HUES64 (cell line): Measurements from ENCODE around the gene MKNK2.
"Not testable (repeated sequence)": the region's sequence is repeated elsewhere in the genome, so short reads cannot be mapped to it uniquely, and the experiment has no call there.

Source experiments
- H3K27ac ChIP-seq: 2 replicates; pipeline ENCODE4 v1.7.0; 2013; ENCODE audit warnings: low read depth, low read length, inconsistent platforms
- H3K27me3 ChIP-seq: 2 replicates; pipeline ENCODE4 v1.6.1; 2013; ENCODE audit warnings: mild to moderate bottlenecking, low read length; ENCODE audit not compliant: insufficient read depth
- H3K36me3 ChIP-seq: 2 replicates; pipeline ENCODE4 v1.6.1; 2013; ENCODE audit warnings: mild to moderate bottlenecking, low read length; ENCODE audit not compliant: insufficient read depth
- H3K4me1 ChIP-seq: 2 replicates; pipeline ENCODE4 v1.6.1; 2013; ENCODE audit warnings: mild to moderate bottlenecking, low read length, moderate library complexity; ENCODE audit not compliant: insufficient read depth
- H3K4me3 ChIP-seq: 2 replicates; pipeline ENCODE4 v1.5.1; 2013; ENCODE audit warnings: mild to moderate bottlenecking, low read length, moderate library complexity
- H3K9ac ChIP-seq: 2 replicates; pipeline ENCODE4 v1.6.1; 2013; ENCODE audit warnings: mild to moderate bottlenecking, low read depth, low read length
- H3K9me3 ChIP-seq: 2 replicates; pipeline ENCODE4 v1.6.1; 2013; ENCODE audit warnings: low read depth, low read length; ENCODE audit not compliant: insufficient read depth
- WGBS: fragments of 150-250, 120-280 bp; methylation state at CpG from one replicate; pipeline ENCODE4 v1.1.7; 2013; ENCODE audit warnings: missing lambda C conversion rate; 5-methylcytosine and 5-hydroxymethylcytosine counted together

The MKNK2 gene

GRCh38 chr19:2089001-2089711 is 38.1 kb upstream of the MKNK2 start:
- Histone ChIP-seq H3K27me3 (no peaks in the 10 kb centered on the region), H3K4me3 (no peak overlapping the region), H3K9ac (no peak overlapping the region), H3K9me3 (no peaks in the 10 kb centered on the region), H3K27ac (no peak overlapping the region), H3K36me3 (no peaks in the 10 kb centered on the region), H3K4me1 (0 out of 2 replicates have a peak, but pooled peaks cover 4% of the 10 kb centered on the region)
- 85% methylated on average over 16 of the region's 16 CpGs for WGBS

DNA sequence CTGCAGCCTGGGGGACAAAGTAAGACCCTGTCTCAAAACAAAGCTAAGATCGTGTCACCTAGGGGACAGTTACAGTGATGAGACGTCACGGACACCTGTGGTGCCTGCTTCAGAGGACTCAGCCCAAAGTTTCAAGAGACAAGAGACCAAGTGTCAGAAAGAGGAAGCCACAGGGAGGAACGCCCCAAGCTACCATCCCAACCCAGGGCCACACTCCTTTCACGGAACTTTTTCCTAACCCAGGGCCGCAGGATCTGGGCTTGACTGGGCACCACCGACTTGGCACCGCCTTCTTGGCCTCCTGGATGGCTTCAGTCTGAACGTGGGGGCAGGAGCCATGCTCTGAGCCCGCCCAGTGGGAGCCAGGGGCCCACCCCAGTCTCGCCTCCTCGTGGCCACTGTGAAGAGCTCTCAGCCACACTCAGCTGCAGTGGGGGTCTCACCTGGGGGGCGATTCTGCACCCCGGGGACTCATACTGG is 36.6 kb upstream of the MKNK2 start:
- no peaks in the 10 kb centered on the region for H3K36me3 ChIP-seq
- no peaks in the 10 kb centered on the region for H3K27me3 ChIP-seq
- 91% methylated on average over 14 of the region's 14 CpGs for WGBS
- 0 out of 2 replicates have a peak, but pooled peaks cover 4% of the 10 kb centered on the region for H3K4me1 ChIP-seq
- H3K4me3 ChIP-seq, result no peak overlapping the region
- H3K27ac ChIP-seq, result no peak overlapping the region
- no peak overlapping the region for H3K9ac ChIP-seq
- no peaks in the 10 kb centered on the region for H3K9me3 ChIP-seq

- not testable (repeated sequence) for H3K9ac ChIP-seq, H3K9me3 ChIP-seq, H3K4me3 ChIP-seq, H3K36me3 ChIP-seq, H3K4me1 ChIP-seq, H3K27me3 ChIP-seq, H3K27ac ChIP-seq
- 94% methylated on average over 13 of the region's 13 CpGs for WGBS
These were observed 35.9 kb upstream of the MKNK2 start for GRCh38 chr19:2086695-2087620.

GRCh38 chr19:2084993-2085720 is 34.1 kb upstream of the MKNK2 start:
- WGBS, result 90% methylated on average over 28 of the region's 28 CpGs
- Histone ChIP-seq H3K9me3 (no peaks in the 10 kb centered on the region), H3K27ac (no peak overlapping the region), H3K4me1 (0 out of 2 replicates have a peak, but pooled peaks cover 3% of the 10 kb centered on the region), H3K4me3 (no peak overlapping the region), H3K9ac (no peak overlapping the region), H3K36me3 (no peaks in the 10 kb centered on the region), H3K27me3 (no peaks in the 10 kb centered on the region)

DNA sequence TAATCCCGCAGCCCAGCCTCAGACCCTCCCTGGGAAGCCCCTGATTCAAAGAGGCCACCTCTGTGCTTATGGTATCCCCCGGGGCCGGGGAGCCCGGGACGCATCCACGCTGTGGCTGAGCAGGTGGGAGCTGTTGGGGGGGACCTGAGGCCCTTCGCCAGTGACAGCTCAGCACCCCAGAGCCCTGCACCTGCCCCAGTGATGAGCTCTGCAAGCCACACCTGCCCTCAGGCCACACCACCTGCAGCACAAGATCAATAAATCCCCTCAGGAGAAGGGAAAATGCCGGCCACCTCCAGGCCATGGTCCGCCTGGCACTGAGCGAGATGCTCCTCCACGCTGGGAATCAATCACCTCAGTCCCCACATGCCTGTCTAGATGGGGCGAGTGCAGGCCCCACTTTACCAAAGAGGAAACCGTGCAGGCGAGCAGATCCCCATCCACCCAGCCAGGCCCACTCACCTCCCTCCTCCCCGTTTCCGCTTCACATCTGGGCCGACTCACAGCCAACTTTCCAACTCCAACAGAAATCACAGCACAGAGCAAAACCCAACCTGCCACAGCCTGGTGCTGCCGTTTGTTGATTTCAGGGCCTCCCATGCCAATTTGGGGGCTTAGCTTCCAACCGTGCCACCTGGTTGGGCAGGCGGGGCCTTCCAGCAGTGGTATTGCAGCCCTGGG is 32.3 kb upstream of the MKNK2 start:
- Histone ChIP-seq H3K27ac (no peak overlapping the region), H3K27me3 (no peaks in the 10 kb centered on the region), H3K9ac (no peak overlapping the region), H3K4me3 (no peak overlapping the region), H3K36me3 (0 out of 2 replicates have a peak, but pooled peaks cover under 1% of the 10 kb centered on the region), H3K9me3 (no peaks in the 10 kb centered on the region), H3K4me1 (no peaks in the 10 kb centered on the region)
- 93% methylated on average over 20 of the region's 20 CpGs for WGBS

DNA sequence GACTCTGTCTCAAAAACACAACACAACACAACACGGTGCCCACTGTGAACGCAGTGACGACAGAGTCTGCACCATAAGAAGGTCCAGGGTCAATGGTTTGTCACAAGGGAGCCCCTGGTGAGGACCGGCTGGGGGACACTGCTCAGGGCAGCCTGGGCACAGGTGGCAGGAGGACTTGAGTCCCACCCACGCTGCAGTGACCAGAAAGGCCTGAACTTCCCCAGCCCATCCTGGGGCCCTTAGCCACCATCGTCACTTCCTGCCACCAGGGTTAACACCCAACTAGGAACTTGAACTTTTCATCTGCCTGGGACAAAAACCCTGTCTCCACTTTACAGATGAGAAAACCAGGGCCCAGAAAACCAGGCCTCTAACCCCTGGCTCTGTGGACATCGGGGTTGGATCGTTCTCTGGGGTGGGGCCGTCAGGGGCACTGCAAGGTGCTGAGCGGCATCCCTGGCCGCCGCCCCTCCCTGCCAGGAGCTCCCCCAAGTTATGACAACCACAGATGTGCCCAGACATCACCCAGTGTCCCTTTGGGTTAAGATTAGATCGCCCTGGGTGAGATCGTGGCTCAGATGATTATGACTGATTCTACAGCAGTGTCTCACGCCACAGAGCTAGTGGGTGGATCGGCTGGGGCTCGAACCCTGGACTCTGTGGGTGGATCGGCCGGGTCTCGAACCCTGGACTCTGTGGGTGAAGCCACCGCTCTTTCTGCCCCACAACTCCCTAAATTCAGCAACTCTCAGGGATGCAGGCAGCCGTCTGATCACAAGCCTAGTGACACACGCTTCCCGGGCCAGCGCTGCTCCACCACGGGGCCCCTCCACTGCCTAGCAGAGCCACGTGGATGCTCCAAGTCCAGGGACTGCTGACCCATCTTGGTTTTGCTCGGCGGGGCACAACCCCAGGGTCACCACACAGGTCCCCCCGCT is 31.1 kb upstream of the MKNK2 start:
- H3K27ac ChIP-seq, result no peak overlapping the region
- H3K4me3 ChIP-seq, result no peak overlapping the region
- H3K4me1 ChIP-seq, result no peaks in the 10 kb centered on the region
- H3K36me3 ChIP-seq, result peaks cover 10% of the 10 kb centered on the region; the same call in 1 of the 2 replicates
- H3K9ac ChIP-seq, result no peak overlapping the region
- H3K27me3 ChIP-seq, result no peaks in the 10 kb centered on the region
- WGBS, result 94% methylated on average over 30 of the region's 30 CpGs
- no peaks in the 10 kb centered on the region for H3K9me3 ChIP-seq

- WGBS, result 95% methylated on average over 23 of the region's 23 CpGs
- Histone ChIP-seq H3K27ac (no peak overlapping the region), H3K36me3 (peaks cover 14% of the 10 kb centered on the region; the same call in 1 of the 2 replicates)
These were observed 29.4 kb upstream of the MKNK2 start for GRCh38 chr19:2080336-2080988.

DNA sequence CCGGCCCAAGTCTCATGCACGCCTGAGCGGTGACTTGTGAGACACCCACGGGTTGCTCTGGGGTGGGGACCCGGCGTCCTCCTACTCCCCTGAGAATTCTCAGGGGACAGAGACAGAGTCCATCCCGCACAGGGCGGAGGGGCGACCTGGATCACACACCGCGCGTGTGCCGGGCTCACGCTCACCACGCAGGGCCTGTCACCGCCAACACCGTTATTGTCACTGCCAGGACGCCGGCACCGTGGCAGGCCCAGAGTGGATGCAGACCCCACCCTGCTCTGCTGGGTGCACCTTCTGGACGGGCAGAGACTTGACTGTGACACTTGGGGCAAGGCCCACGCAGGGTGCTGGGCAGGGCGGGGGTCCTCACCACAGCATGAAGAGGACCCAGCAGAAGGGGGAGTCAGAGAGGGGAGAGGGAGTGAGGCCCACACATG is 28.8 kb upstream of the MKNK2 start:
- Histone ChIP-seq H3K27ac (no peak overlapping the region), H3K36me3 (peaks cover 14% of the 10 kb centered on the region; the same call in 1 of the 2 replicates), H3K4me3 (no peak overlapping the region), H3K9me3 (no peaks in the 10 kb centered on the region), H3K4me1 (no peaks in the 10 kb centered on the region), H3K9ac (no peak overlapping the region), H3K27me3 (no peaks in the 10 kb centered on the region)
- WGBS, result 94% methylated on average over 23 of the region's 23 CpGs

More at GRCh38 chr19:2080336-2080988, 29.4 kb upstream of the MKNK2 start:
- H3K9ac ChIP-seq, result no peak overlapping the region
- no peaks in the 10 kb centered on the region for H3K27me3 ChIP-seq
- H3K4me3 ChIP-seq, result no peak overlapping the region
- no peaks in the 10 kb centered on the region for H3K9me3 ChIP-seq
- no peaks in the 10 kb centered on the region for H3K4me1 ChIP-seq

- H3K4me1 ChIP-seq, result no peaks in the 10 kb centered on the region
- H3K9me3 ChIP-seq, result no peaks in the 10 kb centered on the region
- peaks cover 14% of the 10 kb centered on the region; the same call in 1 of the 2 replicates for H3K36me3 ChIP-seq
- 96% methylated on average over 32 of the region's 32 CpGs for WGBS
- H3K4me3 ChIP-seq, result no peak overlapping the region
- H3K27me3 ChIP-seq, result no peaks in the 10 kb centered on the region
- no peak overlapping the region for H3K9ac ChIP-seq
- no peak overlapping the region for H3K27ac ChIP-seq
These were observed 28.2 kb upstream of the MKNK2 start for GRCh38 chr19:2079076-2079864.
